ENCODE results near the gene OTUB2.

- TF ChIP-seq CTCF (IDR thresholded peaks at IDR 0.05; ENCODE audit: extremely low read depth in 1 of 2, insufficient read depth in 1 of 2, low read depth in 1 of 2, low read length in 2 of 2) = peak; percentile 83 to 87
- TF ChIP-seq MAX (IDR thresholded peaks at IDR 0.05; ENCODE audit: insufficient read depth, insufficient read length) = no peak
- no peak for TF ChIP-seq POLR2AphosphoS5 (IDR thresholded peaks at IDR 0.05; ENCODE audit: insufficient read depth, low read depth, low read length)
- no peak for TF ChIP-seq MYC (IDR thresholded peaks at IDR 0.05; ENCODE audit: low read depth, low read length)
- no peak for TF ChIP-seq EZH2 (IDR thresholded peaks at IDR 0.05; ENCODE audit: borderline replicate concordance, low read depth, low read length, severe bottlenecking)
- no peak for TF ChIP-seq POLR2A (IDR thresholded peaks at IDR 0.05; ENCODE audit: low read depth, low read length)
- no peak for TF ChIP-seq JUN (IDR thresholded peaks at IDR 0.05; ENCODE audit: borderline replicate concordance, insufficient read depth, insufficient read length, low read depth)
- no peak for TF ChIP-seq GATA2 (IDR thresholded peaks at IDR 0.05; ENCODE audit: insufficient read depth, insufficient read length, low read depth, low read length)
Measured at GRCh38 chr14:94036313-94037167, 10.4 kb downstream of the OTUB2 start.
